HepG2 (cell line): Measurements from ENCODE around the gene FBXO2. TPM values are rescaled to one million over a fixed set of nuclear protein-coding genes. Genes with fewer than 3 reads are reported as not detected.

Source experiments
- ATAC-seq: fragments of 200-7000 bp; cut with Tn5 transposase; 3 replicates; pipeline ENCODE4 v1.9.1; 2020; ENCODE audit warnings: mild to moderate bottlenecking, moderate library complexity
- BruUV-seq: library from RNA; stranded (reverse); fragments of 400-500 nt; replicated peaks from 2 replicates; lab custom pipeline; 2021; lab: Mats Ljungman, UMichigan
- CTCF ChIA-PET: fragments of 300-600 bp; formaldehyde crosslinking; extraction: SDS; loops from one replicate; lab custom pipeline; 2021; ENCODE audit warnings: low total read pairs, inconsistent platforms, low intra/inter-chr PET ratio; lab: Yijun Ruan, JAX
- POLR2A ChIA-PET: fragments of 350-600 bp; sonication (Branson Sonifier 250); formaldehyde crosslinking; loops from one replicate; lab custom pipeline; 2020; ENCODE audit warnings: antibody characterized with exemption, inconsistent platforms; lab: Yijun Ruan, JAX
- DNase-seq: peaks from one replicate; pipeline ENCODE4 v3.0.0-alpha.2; 2015; ENCODE audit warnings: low spot score
- FAIRE-seq: peaks from 3 replicates; lab custom pipeline; 2011; peaks lifted over from hg19 to GRCh38; lab: Jason Lieb, UNC
- H2AFZ ChIP-seq: one replicate; pipeline ENCODE4 v1.6.1; 2011; ENCODE audit warnings: low read length, inconsistent platforms
- H3K27ac ChIP-seq: fragments of 300-600 bp; 3 replicates; pipeline ENCODE4 v1.8.0; 2011; ENCODE audit warnings: mixed run types, mild to moderate bottlenecking, mixed read lengths, low read length, inconsistent platforms; ENCODE audit not compliant: insufficient read depth; ENCODE audit errors: extremely low read length
- H3K27me3 ChIP-seq, 2 experiments: fragments of 200-600 bp in 1 of 2; 2 replicates in 1 of 2; 3 replicates in 1 of 2; pipeline versions ENCODE4 v1.6.0 to v1.8.0; 2011; ENCODE audit warnings: low read length in 2 of 2, mild to moderate bottlenecking in 2 of 2, moderate library complexity in 2 of 2, inconsistent platforms in 1 of 2; ENCODE audit not compliant: insufficient read depth in 2 of 2, control insufficient read depth in 1 of 2
- H3K36me3 ChIP-seq, 2 experiments: fragments of 200-600 bp in 1 of 2; replicated peaks in 1 of 2; 2 replicates in 1 of 2; 3 replicates in 1 of 2; pipeline versions ENCODE4 v1.5.1 to v1.8.0; 2011; ENCODE audit warnings: low read length in 2 of 2, inconsistent platforms in 1 of 2; ENCODE audit not compliant: insufficient read depth in 2 of 2, control insufficient read depth in 1 of 2
- H3K4me1 ChIP-seq: 2 replicates; pipeline ENCODE4 v1.5.1; 2012; ENCODE audit warnings: low read length, inconsistent platforms; ENCODE audit not compliant: insufficient read depth
- H3K4me2 ChIP-seq: 2 replicates; pipeline ENCODE4 v1.6.0; 2011; ENCODE audit warnings: low read depth, low read length, inconsistent platforms
- H3K4me3 ChIP-seq, 3 experiments: fragments of 200-600 bp in 1 of 3; sonication (generic), shearing (Covaris generic) in 1 of 3; replicated peaks in 1 of 3; 2 replicates each; pipeline ENCODE4 v1.5.1; 2011 to 2016; ENCODE audit warnings: low read length in 3 of 3, inconsistent platforms in 2 of 3, low read depth in 2 of 3, mild to moderate bottlenecking in 2 of 3, control low read depth in 1 of 3, mixed read lengths in 1 of 3; ENCODE audit not compliant: insufficient read depth in 1 of 3
- H3K79me2 ChIP-seq: one replicate; pipeline ENCODE4 v1.6.1; 2011; ENCODE audit warnings: low read length, inconsistent platforms; ENCODE audit not compliant: insufficient read depth
- H3K9ac ChIP-seq: 2 replicates; pipeline ENCODE4 v1.6.0; 2011; ENCODE audit warnings: mild to moderate bottlenecking, low read depth, low read length, inconsistent platforms; ENCODE audit not compliant: insufficient read depth
- H3K9me3 ChIP-seq: 2 replicates; pipeline ENCODE4 v1.5.1; 2012; ENCODE audit warnings: mild to moderate bottlenecking, low read length
- H4K20me1 ChIP-seq: 2 replicates; pipeline ENCODE4 v1.6.0; 2011; ENCODE audit warnings: inconsistent platforms, mild to moderate bottlenecking, low read length, moderate library complexity; ENCODE audit not compliant: insufficient read depth
- DNMT3B ChIP-seq: conservative IDR thresholded peaks from 2 replicates; pipeline ENCODE4 v1.6.1; 2016; ENCODE audit warnings: missing biosample characterization, control low read depth
- HMG20A ChIP-seq: IDR thresholded peaks from 2 replicates; pipeline ENCODE4 v1.6.1; 2016; ENCODE audit warnings: borderline replicate concordance
- HNRNPUL1 ChIP-seq: fragments of 200-400 bp; formaldehyde crosslinking; IDR thresholded peaks from 2 replicates; pipeline ENCODE4 v1.6.1; 2017; ENCODE audit warnings: low read depth, mild to moderate bottlenecking, low read length, moderate library complexity
- MAFK ChIP-seq, 2 experiments: IDR thresholded peaks in 1 of 2; conservative IDR thresholded peaks in 1 of 2; 2 replicates each; pipeline ENCODE4 v1.6.1; 2011; ENCODE audit warnings: improper control_type of control experiment in 2 of 2, low read length in 2 of 2
- PRPF4 ChIP-seq: fragments of 200-400 bp; formaldehyde crosslinking; IDR thresholded peaks from 2 replicates; pipeline ENCODE4 v1.6.1; 2016; ENCODE audit warnings: low read length, low read depth; ENCODE audit not compliant: poor library complexity, severe bottlenecking
- ZSCAN12 ChIP-seq: sonication (generic); formaldehyde crosslinking; IDR thresholded peaks from 2 replicates; pipeline ENCODE4 v1.9.0; 2021; ENCODE audit warnings: mild to moderate bottlenecking, missing genetic modification reagents
- WGBS: methylation state at CpG from one replicate; pipeline ENCODE4 v1.1.6; 2017; ENCODE audit warnings: low lambda C conversion rate; 5-methylcytosine and 5-hydroxymethylcytosine counted together
- in situ Hi-C: cut with HindIII; loops from 2 replicates; pipeline ENCODE4 v1.10.0; 2017; ENCODE audit warnings: low pct_unique_long_range_greater_than_20kb; ENCODE audit not compliant: extremely low pct_ligation_motif_present
- intact Hi-C: fragments of 100-400 bp; cut with micrococcal nuclease; formaldehyde crosslinking; loops from one replicate; pipeline ENCODE4 v1.10.0; 2022; ENCODE audit not compliant: unreplicated experiment
- polyA plus RNA-seq, 8 experiments: library from polyadenylated mRNA; depleted of rRNA in 3 of 8; stranded (reverse) in 7 of 8; unstranded in 1 of 8; fragments of >200 nt; fragmentation: Illumina TruSeq in 4 of 8; extraction: Trizol in 4 of 8; gene quantifications; 2 replicates each; pipeline versions ENCODE4 v1.2.1 to v1.2.3, GENCODE V29; 2011 to 2016; ENCODE audit warnings: low read depth in 4 of 8, missing spikeins in 1 of 8, mixed read lengths in 1 of 8; ENCODE audit not compliant: insufficient read depth in 1 of 8
- total RNA-seq, 5 experiments: library from RNA; depleted of rRNA; stranded (reverse); fragments of >200 nt; fragmentation: Illumina TruSeq; extraction: Trizol; gene quantifications; 2 replicates each; pipeline ENCODE4 v1.2.3, GENCODE V29; 2016; ENCODE audit warnings: low read depth in 1 of 5
- TF ChIP-seq, protein P1 (sequence below): sonication (generic); formaldehyde crosslinking; IDR thresholded peaks from 2 replicates; pipeline ENCODE4 v1.8.0; 2022; ENCODE audit warnings: missing genetic modification reagents, mild to moderate bottlenecking, borderline replicate concordance
- TF ChIP-seq, protein P2 (sequence below): sonication (generic); formaldehyde crosslinking; IDR thresholded peaks from 2 replicates; pipeline ENCODE4 v1.4.0; 2020; ENCODE audit warnings: missing genetic modification reagents

Gene FBXO2
- total and polyA plus RNA-seq, 2 of the 13 experiments (the other 11 are each of a cell fraction or from before 2014, with no cell fraction given) = 79.3 to 112 TPM

DNA sequence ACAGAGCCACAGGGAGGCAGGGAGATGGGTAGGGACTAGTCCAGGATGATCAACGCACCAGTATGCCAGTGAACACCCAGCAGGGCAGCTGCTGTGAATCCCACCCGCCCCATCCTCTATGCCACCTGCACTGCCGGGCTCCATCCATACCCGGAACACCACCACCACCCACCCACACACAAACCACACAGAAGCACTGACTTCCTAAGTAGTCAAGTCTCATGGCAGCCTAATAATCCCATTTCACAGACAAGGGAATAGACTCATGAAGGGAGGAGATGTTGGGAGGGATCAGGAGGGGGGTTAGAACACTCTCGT is 43.6 kb upstream of the FBXO2 start (continued):
- TF ChIP-seq, protein P1, sequence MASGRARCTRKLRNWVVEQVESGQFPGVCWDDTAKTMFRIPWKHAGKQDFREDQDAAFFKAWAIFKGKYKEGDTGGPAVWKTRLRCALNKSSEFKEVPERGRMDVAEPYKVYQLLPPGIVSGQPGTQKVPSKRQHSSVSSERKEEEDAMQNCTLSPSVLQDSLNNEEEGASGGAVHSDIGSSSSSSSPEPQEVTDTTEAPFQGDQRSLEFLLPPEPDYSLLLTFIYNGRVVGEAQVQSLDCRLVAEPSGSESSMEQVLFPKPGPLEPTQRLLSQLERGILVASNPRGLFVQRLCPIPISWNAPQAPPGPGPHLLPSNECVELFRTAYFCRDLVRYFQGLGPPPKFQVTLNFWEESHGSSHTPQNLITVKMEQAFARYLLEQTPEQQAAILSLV = no peak
- TF ChIP-seq ZSCAN12 (CRISPR knock-in tag) (no peak), MAFK (conservative IDR thresholded peaks at IDR 0.05 in 1 of 2, IDR thresholded peaks at IDR 0.05 in 1 of 2; ENCODE audit: low read length in 2 of 2) (no peak), PRPF4 (no peak), DNMT3B (CRISPR knock-in tag) (no peak), HNRNPUL1 (no peak), HMG20A (no peak)

DNA sequence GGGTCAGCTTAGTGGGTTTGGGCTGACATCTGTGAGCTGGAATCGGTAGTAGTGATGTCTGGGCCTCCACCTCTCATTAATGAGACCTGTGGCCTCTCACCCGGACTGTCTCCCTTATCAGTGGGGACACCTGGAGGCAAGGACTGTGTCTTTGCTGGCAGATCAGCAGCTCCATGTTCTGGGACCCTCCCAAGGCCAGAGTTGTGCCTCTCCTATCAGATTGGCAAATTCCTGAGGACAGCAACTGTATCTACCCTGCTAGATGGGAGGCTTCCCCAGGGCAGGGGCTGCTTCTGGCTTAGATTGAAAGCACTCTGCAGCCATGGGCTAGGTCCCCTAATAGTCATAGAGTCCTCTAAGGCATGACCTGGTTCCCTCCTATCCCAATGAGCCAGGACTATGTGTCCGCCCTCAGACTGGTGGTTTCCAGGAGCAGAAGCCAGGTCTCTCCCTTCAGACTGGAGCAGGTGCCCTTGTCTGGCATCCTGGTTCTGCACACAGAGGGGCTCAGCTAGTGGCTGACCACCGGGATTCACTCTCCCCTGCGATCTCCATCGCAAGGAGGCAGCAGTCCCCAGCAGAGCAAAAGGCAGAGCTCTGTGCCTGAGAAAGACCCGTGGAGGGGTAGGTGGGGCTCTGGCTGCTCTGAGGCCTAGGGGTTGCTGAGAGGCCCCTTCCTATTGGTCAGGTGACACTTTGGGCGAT is 43.1 kb upstream of the FBXO2 start:
- H3K36me3 ChIP-seq = no peaks in the 10 kb centered on the region
- H3K4me1 ChIP-seq = no peaks in the 10 kb centered on the region
- CTCF ChIA-PET = no interaction called here
- no TSS peak for BruUV-seq
- H3K27ac ChIP-seq = no peak overlapping the region
- no peak overlapping the region for H3K4me2 ChIP-seq
- H4K20me1 ChIP-seq = no peaks in the 10 kb centered on the region
- 0% methylated on average over 1 of the region's 8 CpGs for WGBS
- POLR2A ChIA-PET = no interaction called here
- FAIRE-seq (no peak), ATAC-seq (no peak), DNase-seq (no peak)
- H3K27me3 ChIP-seq = peaks cover 12 to 65% of the 10 kb centered on the region in 2 experiments
- no peak overlapping the region for H3K4me3 ChIP-seq
- no peak overlapping the region for H3K9ac ChIP-seq
- no peaks in the 10 kb centered on the region for H3K79me2 ChIP-seq
- intact Hi-C loops (no loop called here), in situ Hi-C loops (loop anchor here (10.0 kb wide), 1 partner anchor 57 kb away; no protein-coding TSS in a partner anchor)
- TF ChIP-seq, protein P2, sequence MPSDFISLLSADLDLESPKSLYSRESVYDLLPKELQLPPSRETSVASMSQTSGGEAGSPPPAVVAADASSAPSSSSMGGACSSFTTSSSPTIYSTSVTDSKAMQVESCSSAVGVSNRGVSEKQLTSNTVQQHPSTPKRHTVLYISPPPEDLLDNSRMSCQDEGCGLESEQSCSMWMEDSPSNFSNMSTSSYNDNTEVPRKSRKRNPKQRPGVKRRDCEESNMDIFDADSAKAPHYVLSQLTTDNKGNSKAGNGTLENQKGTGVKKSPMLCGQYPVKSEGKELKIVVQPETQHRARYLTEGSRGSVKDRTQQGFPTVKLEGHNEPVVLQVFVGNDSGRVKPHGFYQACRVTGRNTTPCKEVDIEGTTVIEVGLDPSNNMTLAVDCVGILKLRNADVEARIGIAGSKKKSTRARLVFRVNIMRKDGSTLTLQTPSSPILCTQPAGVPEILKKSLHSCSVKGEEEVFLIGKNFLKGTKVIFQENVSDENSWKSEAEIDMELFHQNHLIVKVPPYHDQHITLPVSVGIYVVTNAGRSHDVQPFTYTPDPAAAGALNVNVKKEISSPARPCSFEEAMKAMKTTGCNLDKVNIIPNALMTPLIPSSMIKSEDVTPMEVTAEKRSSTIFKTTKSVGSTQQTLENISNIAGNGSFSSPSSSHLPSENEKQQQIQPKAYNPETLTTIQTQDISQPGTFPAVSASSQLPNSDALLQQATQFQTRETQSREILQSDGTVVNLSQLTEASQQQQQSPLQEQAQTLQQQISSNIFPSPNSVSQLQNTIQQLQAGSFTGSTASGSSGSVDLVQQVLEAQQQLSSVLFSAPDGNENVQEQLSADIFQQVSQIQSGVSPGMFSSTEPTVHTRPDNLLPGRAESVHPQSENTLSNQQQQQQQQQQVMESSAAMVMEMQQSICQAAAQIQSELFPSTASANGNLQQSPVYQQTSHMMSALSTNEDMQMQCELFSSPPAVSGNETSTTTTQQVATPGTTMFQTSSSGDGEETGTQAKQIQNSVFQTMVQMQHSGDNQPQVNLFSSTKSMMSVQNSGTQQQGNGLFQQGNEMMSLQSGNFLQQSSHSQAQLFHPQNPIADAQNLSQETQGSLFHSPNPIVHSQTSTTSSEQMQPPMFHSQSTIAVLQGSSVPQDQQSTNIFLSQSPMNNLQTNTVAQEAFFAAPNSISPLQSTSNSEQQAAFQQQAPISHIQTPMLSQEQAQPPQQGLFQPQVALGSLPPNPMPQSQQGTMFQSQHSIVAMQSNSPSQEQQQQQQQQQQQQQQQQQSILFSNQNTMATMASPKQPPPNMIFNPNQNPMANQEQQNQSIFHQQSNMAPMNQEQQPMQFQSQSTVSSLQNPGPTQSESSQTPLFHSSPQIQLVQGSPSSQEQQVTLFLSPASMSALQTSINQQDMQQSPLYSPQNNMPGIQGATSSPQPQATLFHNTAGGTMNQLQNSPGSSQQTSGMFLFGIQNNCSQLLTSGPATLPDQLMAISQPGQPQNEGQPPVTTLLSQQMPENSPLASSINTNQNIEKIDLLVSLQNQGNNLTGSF = no peak
- no peak overlapping the region for H2AFZ ChIP-seq
- H3K9me3 ChIP-seq = no peaks in the 10 kb centered on the region
